Measurements from ENCODE around the gene CELA2B.

DNA sequence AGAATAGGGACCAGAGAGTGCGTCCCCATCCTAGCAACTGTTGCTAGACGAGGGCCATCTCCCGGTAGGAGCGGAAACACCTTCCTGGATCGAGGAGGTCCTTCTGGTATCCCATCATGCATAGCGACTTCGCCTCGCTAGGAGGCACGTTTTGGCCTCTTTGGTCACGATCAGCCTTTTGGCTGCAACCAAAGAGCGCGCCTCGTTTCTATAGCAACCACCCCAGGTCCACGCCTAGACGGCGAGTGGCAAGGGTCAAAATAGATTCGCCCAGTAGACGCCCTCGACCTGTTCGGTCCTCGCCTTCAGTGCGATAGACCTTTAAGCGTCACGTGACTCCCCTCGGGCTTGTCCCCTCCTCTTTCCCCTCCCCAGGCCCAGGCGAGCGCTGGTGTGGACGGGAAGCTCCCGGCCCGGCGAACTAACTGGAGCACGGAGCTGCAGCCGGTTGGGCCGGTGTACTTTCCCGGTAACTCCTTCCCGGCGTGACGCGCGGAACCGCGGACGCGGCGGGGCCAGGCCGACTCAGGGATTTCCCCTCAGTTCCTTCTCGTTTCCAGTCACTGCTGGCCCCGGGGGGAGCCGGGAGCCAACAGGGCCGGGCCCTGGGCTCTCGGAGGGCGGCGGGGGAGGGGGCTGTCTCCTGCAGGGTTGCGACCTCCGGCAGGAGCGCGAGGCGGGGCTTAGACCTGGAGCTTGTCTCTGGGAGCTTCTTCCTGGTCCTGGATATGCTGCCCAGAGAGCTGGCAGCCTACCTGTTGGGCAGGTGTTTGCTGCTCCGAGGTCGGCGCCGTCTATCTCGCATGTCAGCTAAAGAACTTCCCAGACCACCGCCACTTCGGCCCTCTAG lies 50.8 kb downstream of the CELA2B start, which contains the start of gene DNAJC16:
- TF ChIP-seq, protein P1, sequence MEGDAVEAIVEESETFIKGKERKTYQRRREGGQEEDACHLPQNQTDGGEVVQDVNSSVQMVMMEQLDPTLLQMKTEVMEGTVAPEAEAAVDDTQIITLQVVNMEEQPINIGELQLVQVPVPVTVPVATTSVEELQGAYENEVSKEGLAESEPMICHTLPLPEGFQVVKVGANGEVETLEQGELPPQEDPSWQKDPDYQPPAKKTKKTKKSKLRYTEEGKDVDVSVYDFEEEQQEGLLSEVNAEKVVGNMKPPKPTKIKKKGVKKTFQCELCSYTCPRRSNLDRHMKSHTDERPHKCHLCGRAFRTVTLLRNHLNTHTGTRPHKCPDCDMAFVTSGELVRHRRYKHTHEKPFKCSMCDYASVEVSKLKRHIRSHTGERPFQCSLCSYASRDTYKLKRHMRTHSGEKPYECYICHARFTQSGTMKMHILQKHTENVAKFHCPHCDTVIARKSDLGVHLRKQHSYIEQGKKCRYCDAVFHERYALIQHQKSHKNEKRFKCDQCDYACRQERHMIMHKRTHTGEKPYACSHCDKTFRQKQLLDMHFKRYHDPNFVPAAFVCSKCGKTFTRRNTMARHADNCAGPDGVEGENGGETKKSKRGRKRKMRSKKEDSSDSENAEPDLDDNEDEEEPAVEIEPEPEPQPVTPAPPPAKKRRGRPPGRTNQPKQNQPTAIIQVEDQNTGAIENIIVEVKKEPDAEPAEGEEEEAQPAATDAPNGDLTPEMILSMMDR (IDR thresholded peaks at IDR 0.05), result no peak
- peak; percentile 72 for TF ChIP-seq POLR2A (IDR thresholded peaks at IDR 0.05; ENCODE audit: low read length)
- TF ChIP-seq HOXB5 (CRISPR knock-in tag; IDR thresholded peaks at IDR 0.05), result no peak
- TF ChIP-seq, protein P2, sequence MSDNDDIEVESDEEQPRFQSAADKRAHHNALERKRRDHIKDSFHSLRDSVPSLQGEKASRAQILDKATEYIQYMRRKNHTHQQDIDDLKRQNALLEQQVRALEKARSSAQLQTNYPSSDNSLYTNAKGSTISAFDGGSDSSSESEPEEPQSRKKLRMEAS (IDR thresholded peaks at IDR 0.05), result peak; percentile 82
- TF ChIP-seq PBX3 (IDR thresholded peaks at IDR 0.05), result no peak
- TF ChIP-seq JUNB (IDR thresholded peaks at IDR 0.05), result no peak
- TF ChIP-seq CBX8 (IDR thresholded peaks at IDR 0.05), result no peak

All from A549 (cell line).